ENCODE results near the gene DCBLD2.

GRCh38 chr3:98801043-98801747 is 100.3 kb downstream of the DCBLD2 start:
- no peak for TF ChIP-seq CTCF (IDR thresholded peaks at IDR 0.05)
- TF ChIP-seq POLR2A (IDR thresholded peaks at IDR 0.05), result no peak

Measured in body of pancreas (tissue), 4 donors.